GM21825 (cell line): ENCODE results near the gene FAM20A.
"Not testable (repeated sequence)": the region's sequence is repeated elsewhere in the genome, so short reads cannot be mapped to it uniquely, and the experiment has no call there.

Experiments used
- ATAC-seq: cut with Tn5 transposase; IDR thresholded peaks from one replicate; pipeline ENCODE4 v1.9.1; 2021; ENCODE audit warnings: mild to moderate bottlenecking, moderate library complexity; ENCODE audit not compliant: unreplicated experiment

The FAM20A gene

DNA sequence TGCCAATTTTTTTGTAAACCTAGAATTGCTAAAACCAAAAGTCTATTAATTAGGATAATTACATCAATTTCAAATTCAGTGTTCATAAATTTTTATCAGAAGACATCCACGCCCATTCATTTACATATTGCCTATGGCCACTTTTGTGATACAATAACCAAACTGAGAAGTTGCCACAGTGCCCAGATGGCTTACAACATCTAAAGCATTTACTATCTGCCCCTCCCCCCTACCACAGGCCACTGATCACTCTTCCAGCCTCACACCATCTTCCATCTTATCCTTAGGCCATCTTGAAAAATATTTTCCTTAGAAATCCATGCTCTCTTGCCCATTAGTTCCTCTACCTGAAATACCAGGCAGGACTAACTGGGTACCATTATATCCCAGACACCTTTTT lies 95.2 kb downstream of the FAM20A start:
- ATAC-seq: no peak

DNA sequence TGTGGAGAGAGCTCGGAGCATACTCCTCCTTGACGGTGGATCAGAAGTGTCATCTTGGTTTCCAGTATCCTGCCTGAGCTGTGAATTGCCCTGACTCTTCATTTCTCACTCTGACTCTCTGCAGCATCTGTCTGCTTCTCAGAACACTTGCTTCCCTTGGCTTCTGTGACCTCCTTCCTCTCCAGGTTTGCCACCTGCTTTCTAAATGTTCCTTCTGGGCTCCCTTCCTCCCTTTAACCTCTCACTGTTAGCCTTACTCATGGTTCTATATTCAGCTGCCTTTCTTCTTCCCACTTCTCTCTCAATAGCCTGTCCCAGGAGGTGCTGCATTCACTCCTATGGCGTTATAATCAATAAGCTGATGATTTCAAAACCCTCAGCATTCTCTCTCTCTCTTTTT lies 100.1 kb downstream of the FAM20A start:
- ATAC-seq: no peak

DNA sequence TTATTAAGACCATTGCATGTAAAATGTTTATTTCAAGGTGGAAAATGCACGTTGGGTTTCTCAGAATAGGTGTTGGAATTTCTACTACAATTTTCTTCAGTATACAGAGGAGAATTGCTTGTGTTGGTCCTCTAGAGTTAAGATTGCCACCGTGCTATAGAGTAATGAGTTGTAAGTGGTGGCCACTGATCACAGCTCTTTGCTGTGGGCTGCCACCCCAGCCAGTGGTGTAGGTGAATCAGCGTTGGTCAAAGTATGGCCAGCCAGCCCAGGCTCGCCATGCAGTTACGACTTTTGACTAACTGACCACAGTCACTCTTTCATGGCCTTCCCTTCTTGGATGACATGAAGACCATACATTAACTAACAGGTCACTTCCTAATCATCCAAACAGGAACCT lies 101.6 kb downstream of the FAM20A start:
- no peak for ATAC-seq

DNA sequence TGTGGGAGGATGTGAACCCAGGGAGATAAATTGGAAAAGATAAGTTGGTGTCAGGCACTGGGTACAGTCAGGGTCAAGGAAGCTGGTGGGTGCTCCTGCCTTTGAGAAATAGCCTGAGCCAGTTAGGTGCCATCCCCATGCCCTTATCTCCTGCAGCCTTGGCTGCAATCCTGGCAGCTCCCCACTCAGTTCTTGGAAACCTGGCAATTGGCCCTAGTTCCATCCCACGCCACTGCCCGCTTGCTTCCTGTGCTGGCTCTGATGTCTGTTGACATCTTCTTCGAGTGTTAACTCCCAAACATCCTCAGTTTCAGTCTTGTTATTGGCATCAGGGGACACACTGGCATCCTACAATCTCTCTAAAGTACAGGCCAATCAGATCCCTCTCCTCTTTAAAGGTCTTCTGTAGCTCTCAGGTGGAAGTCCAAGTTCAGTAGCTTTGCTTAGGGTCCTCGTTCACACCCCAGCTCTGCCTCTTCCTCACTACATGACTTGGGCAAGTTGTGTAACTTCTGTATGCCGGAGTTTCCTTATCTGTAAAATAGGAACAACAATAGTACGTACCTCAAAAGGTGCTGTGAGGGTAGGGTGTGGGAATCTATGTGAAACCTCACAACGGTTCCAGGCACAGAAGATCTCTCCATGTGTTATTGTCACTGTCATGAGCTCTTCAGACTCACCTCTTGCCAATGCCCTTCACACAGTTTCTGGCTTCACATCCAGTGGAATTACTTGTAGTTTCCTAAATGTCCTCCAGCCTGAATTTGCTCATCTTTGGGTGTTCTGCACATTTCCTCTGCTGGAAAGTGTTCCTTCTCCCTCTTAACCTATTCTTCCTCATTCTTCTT lies 102.5 kb downstream of the FAM20A start:
- ATAC-seq: peak; percentile 26

DNA sequence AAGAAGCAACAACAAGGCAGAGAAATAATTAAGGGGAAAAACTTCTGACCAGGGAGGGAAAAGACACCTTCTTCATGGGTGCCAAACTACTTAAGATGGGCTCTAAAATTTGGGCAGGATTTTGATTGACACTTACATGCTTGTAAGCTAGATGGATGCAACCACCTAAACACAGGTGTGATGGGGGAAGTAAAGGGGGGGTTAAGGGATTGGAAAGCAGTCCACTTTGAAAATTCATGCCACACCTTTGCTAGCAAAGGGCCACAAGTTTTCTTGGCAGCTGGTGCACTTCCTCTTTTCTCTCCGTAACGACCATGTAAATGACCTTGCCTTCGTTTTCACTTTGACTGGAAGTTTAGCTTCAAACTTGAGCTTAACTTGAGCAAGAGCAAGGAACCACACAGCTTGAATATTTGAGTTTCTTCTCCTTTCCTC lies 103.3 kb downstream of the FAM20A start:
- peak; percentile 97 for ATAC-seq

DNA sequence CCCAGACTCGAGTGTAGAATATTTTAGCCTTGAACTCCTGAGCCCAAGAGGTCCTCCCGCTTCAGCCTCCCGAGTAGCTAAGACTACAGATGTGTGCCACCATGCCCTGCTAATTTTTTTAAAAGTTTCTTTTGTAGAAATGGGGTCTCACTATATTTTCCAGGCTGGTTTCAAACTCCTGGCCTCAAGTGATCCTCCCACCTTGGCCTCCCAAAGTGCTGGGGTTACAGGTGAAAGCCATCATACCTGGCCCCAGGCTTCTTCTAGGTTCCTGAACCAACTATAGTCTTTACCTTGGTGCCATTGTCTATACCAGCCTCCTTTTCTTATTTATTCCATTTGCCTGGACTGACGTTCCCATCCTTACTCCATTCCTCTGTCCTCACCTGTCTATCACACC lies 106.1 kb downstream of the FAM20A start:
- no peak for ATAC-seq

DNA sequence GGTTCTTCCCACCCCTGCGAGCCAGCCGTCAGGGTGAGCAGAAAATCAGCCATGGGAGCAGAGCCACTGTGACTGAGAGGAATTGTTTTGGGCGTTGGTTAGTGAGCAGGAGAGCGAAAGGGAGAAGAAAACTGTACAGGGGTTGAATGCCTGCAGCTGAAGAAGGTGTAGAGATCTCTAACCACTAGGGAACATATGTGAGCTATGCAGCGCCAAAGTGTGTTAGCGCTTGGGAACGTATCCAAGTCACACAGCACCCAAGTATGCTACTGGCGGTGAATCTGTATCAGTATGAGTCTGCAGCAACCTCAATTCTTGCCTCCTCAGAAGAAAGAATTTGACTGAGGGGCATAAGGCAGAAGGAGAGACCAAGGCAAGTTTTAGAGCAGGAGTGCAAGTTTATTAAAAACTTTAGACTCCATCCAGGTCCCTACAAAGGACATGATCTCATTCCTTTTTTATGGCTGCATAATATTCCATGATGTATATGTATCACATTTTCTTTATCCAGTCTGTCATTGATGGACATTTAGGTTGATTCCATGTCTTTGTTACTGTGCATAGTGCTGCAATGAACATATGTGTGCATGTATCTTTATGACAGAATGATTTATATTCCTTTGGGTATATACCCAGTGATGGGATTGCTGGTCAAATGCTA lies 108.6 kb downstream of the FAM20A start:
- ATAC-seq: not testable (repeated sequence)

DNA sequence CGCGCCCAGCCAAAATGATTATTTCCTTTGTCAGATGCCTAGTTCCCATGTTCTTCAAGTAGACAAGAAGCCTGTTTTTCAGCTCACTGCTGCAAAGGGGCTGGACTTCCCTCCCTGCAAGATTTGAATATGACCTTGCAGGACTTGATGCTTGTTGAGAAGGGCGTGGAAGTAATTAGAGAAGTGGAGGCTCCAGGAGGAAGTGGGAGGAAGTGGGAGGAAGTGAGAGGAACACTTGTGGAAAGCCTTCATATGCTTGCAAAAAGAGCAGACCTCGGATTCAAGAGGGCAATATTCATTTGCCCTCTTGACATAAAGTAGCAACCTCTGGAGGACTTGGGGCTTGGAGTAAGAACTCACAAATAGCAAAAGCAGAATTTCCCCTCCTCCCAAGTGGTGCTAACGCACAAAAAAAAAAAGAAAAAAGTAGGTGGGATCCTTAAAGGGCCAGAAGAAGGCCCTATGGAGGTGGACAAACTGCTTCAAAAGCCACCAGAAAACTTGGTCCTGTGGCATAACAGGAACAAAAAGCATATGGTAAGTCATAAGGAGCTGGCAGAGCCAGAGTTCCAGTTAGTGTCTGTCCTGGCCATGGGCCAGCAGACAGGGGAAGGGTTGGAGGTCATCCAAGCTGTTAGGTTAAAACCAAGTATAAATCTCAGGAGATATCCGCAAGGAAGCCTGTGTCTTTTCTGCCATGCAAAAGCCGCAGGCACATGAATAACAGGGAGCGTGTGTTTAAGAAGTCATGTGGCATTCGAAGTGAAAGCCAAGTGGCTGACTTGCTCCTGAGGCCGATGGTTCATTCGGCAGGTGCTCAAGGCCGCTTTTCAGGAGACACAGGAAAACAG lies 109.6 kb downstream of the FAM20A start:
- no peak for ATAC-seq

DNA sequence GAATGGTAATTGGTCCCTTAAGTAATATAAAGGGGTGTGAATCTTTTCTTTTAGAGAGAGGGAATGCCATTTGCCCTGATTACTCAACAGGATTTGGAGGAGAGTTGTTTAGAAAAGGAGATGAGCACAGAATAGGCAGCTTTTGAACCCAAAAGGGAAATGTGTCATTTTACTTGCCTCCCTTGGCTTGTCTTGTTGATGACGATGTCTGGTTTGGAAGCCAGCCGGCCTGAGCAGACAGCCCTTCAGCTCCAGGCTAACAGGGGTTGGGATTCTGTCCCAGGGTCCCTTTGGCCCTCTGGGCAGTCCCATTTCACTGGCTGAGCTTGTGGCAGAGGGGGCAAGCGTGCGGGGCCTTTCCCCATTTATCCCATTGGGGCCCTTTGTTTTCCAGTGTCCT lies 111.2 kb downstream of the FAM20A start:
- ATAC-seq: no peak
